Neural cell (in vitro differentiated cells): ENCODE results near the gene FBXL17. TPM values are rescaled to one million over a fixed set of nuclear protein-coding genes. Genes with fewer than 3 reads are reported as not detected.

Experiments
- H2AFZ ChIP-seq: fragments of 200-600, 300-800 bp; sonication (generic), shearing (Covaris generic); 2 replicates; pipeline ENCODE4 v1.6.0; 2014; ENCODE audit warnings: low read depth, mild to moderate bottlenecking, antibody characterized with exemption, low read length, moderate library complexity
- H3F3A ChIP-seq: fragments of 200-600 bp; shearing (Covaris generic); 2 replicates; pipeline ENCODE4 v1.6.1; 2016; ENCODE audit warnings: mild to moderate bottlenecking, moderate library complexity, mixed read lengths, antibody characterized with exemption, low read length; ENCODE audit not compliant: insufficient read depth, poor library complexity, severe bottlenecking
- H3K27ac ChIP-seq: fragments of 200-600, 300-800 bp; sonication (generic), shearing (Covaris generic); 2 replicates; pipeline ENCODE4 v1.5.1; 2014; ENCODE audit warnings: mild to moderate bottlenecking, low read length, moderate library complexity
- H3K27me3 ChIP-seq: fragments of 300-800, 200-600 bp; sonication (generic), shearing (Covaris generic); 2 replicates; pipeline ENCODE4 v1.6.0; 2014; ENCODE audit warnings: mild to moderate bottlenecking, low read depth, low read length, moderate library complexity; ENCODE audit not compliant: insufficient read depth
- H3K36me3 ChIP-seq: fragments of 300-800, 200-600 bp; sonication (generic), shearing (Covaris generic); 2 replicates; pipeline ENCODE4 v1.5.1; 2014; ENCODE audit warnings: mild to moderate bottlenecking, antibody characterized with exemption, low read length, moderate library complexity; ENCODE audit not compliant: insufficient read depth
- H3K4me2 ChIP-seq: fragments of 300-800, 200-600 bp; sonication (generic), shearing (Covaris generic); 2 replicates; pipeline ENCODE4 v1.6.0; 2014; ENCODE audit warnings: mild to moderate bottlenecking, low read length
- H3K4me3 ChIP-seq: fragments of 300-800, 200-600 bp; sonication (generic), shearing (Covaris generic); 2 replicates; pipeline ENCODE4 v1.5.1; 2014; ENCODE audit warnings: mild to moderate bottlenecking, low read length, moderate library complexity
- H3K79me2 ChIP-seq: fragments of 200-600 bp; shearing (Covaris generic); replicated peaks from 2 replicates; pipeline ENCODE4 v1.6.0; 2014; ENCODE audit warnings: mild to moderate bottlenecking, low read length, moderate library complexity; ENCODE audit not compliant: insufficient read depth
- H3K9ac ChIP-seq: fragments of 300-800, 200-600 bp; sonication (generic), shearing (Covaris generic); 2 replicates; pipeline ENCODE4 v1.6.1; 2016; ENCODE audit warnings: mild to moderate bottlenecking, low read length, mixed read lengths
- H3K9me2 ChIP-seq: fragments of 200-600 bp; shearing (Covaris generic); 2 replicates; pipeline ENCODE4 v1.6.1; 2016; ENCODE audit warnings: mild to moderate bottlenecking, low read length, mixed read lengths; ENCODE audit not compliant: insufficient read depth
- H3K9me3 ChIP-seq: fragments of 200-600, 300-800 bp; sonication (generic), shearing (Covaris generic); 2 replicates; pipeline ENCODE4 v1.6.1; 2016; ENCODE audit warnings: mild to moderate bottlenecking, mixed run types, low read length, moderate library complexity, mixed read lengths
- H4K20me1 ChIP-seq: fragments of 200-600 bp; shearing (Covaris generic); 2 replicates; pipeline ENCODE4 v1.6.1; 2016; ENCODE audit warnings: mild to moderate bottlenecking, mixed run types; ENCODE audit not compliant: insufficient read depth
- CTCF ChIP-seq: fragments of 450-650 bp; IDR thresholded peaks from 2 replicates; pipeline ENCODE4 v1.5.1; 2014; ENCODE audit warnings: antibody characterized with exemption, mild to moderate bottlenecking, moderate library complexity; ENCODE audit not compliant: poor library complexity, severe bottlenecking
- EP300 ChIP-seq: fragments of 450-650 bp; conservative IDR thresholded peaks from 2 replicates; pipeline ENCODE4 v1.6.1; 2014; ENCODE audit warnings: antibody characterized with exemption, mild to moderate bottlenecking, moderate library complexity; ENCODE audit not compliant: poor library complexity, severe bottlenecking
- EZH2 ChIP-seq: fragments of 200-600, 300-800 bp; shearing (Covaris generic), sonication (generic); IDR thresholded peaks from 2 replicates; pipeline ENCODE4 v1.6.1; 2014; ENCODE audit warnings: antibody characterized with exemption, low read length, borderline replicate concordance, mild to moderate bottlenecking; ENCODE audit not compliant: insufficient read depth, poor library complexity, severe bottlenecking
- MXI1 ChIP-seq: fragments of 450-650 bp; conservative IDR thresholded peaks from 2 replicates; pipeline ENCODE4 v1.6.1; 2014; ENCODE audit warnings: antibody characterized with exemption, mild to moderate bottlenecking; ENCODE audit not compliant: poor library complexity, severe bottlenecking
- POLR2AphosphoS5 ChIP-seq: IDR thresholded peaks from 2 replicates; pipeline ENCODE4 v1.6.1; 2012
- RAD21 ChIP-seq: fragments of 450-650 bp; conservative IDR thresholded peaks from 2 replicates; pipeline ENCODE4 v1.6.1; 2014; ENCODE audit warnings: antibody characterized with exemption, mild to moderate bottlenecking, moderate library complexity
- REST ChIP-seq: IDR thresholded peaks from 2 replicates; pipeline ENCODE4 v1.6.1; 2012; ENCODE audit warnings: borderline replicate concordance
- SMC3 ChIP-seq: fragments of 450-650 bp; conservative IDR thresholded peaks from 2 replicates; pipeline ENCODE4 v1.6.1; 2014; ENCODE audit warnings: antibody characterized with exemption, mild to moderate bottlenecking, moderate library complexity; ENCODE audit not compliant: poor library complexity
- TAF1 ChIP-seq: IDR thresholded peaks from 2 replicates; pipeline ENCODE4 v1.6.1; 2012; ENCODE audit warnings: low read depth
- polyA plus RNA-seq: library from polyadenylated mRNA; depleted of rRNA; stranded (reverse); fragments of >200 nt; gene quantifications from 2 replicates; pipeline ENCODE4 v1.2.3, GENCODE V29; 2014

Gene FBXL17
- polyA plus RNA-seq, 1 donor from 2014 or later: 19.6 TPM

- Histone ChIP-seq H3K27ac (no peak overlapping the region), H3K9me2 (no peaks in the 10 kb centered on the region), H3F3A (peaks cover 5% of the 10 kb centered on the region), H3K9ac (no peak overlapping the region), H3K27me3 (no peaks in the 10 kb centered on the region), H3K4me2 (no peak overlapping the region), H3K4me3 (no peak overlapping the region), H4K20me1 (no peaks in the 10 kb centered on the region), H3K79me2 (peaks cover 74% of the 10 kb centered on the region), H3K36me3 (no peaks in the 10 kb centered on the region), H3K9me3 (peaks cover 6% of the 10 kb centered on the region), H2AFZ (no peak overlapping the region)
- TF ChIP-seq POLR2AphosphoS5: no peak
- no peak for TF ChIP-seq MXI1
- no peak for TF ChIP-seq TAF1
- no peak for TF ChIP-seq EZH2
- no peak for TF ChIP-seq RAD21
- TF ChIP-seq REST: no peak
- TF ChIP-seq SMC3: no peak
- no peak for TF ChIP-seq CTCF
- no peak for TF ChIP-seq EP300
Measured at GRCh38 chr5:108375768-108376167, 6.1 kb downstream of the FBXL17 start.

GRCh38 chr5:108373426-108373825 is 8.5 kb downstream of the FBXL17 start:
- H3K9me3 ChIP-seq: peaks cover 6% of the 10 kb centered on the region
- no peak overlapping the region for H3K4me2 ChIP-seq
- H3K36me3 ChIP-seq: no peaks in the 10 kb centered on the region
- no peaks in the 10 kb centered on the region for H3K9me2 ChIP-seq
- no peak overlapping the region for H2AFZ ChIP-seq
- H3K4me3 ChIP-seq: no peak overlapping the region
- H3F3A ChIP-seq: no peaks in the 10 kb centered on the region
- H3K79me2 ChIP-seq: peaks cover 58% of the 10 kb centered on the region
- H3K27ac ChIP-seq: no peak overlapping the region
- no peak overlapping the region for H3K9ac ChIP-seq
- TF ChIP-seq SMC3: no peak
- no peak for TF ChIP-seq TAF1
- TF ChIP-seq EP300: no peak
- TF ChIP-seq MXI1: no peak
- no peak for TF ChIP-seq POLR2AphosphoS5
- TF ChIP-seq REST: no peak
- TF ChIP-seq CTCF: no peak
- no peak for TF ChIP-seq EZH2
- no peak for TF ChIP-seq RAD21
- no peaks in the 10 kb centered on the region for H4K20me1 ChIP-seq
- no peaks in the 10 kb centered on the region for H3K27me3 ChIP-seq
